ENCODE data around the gene RBPMS2.

GRCh38 chr15:64779024-64779423 is 3.6 kb upstream of the RBPMS2 start:
- TF ChIP-seq CTCF (IDR thresholded peaks at IDR 0.05), result no peak
- no peak for TF ChIP-seq ZFX (IDR thresholded peaks at IDR 0.05; ENCODE audit: borderline replicate concordance)

Data from 22Rv1 (cell line).